Spinal cord (tissue), 10 donors: ENCODE data around the gene DCTN5. TPM values are rescaled to one million over a fixed set of nuclear protein-coding genes. Genes with fewer than 3 reads are reported as not detected.

Experiments used
- DNase-seq, 6 donors: peaks; one replicate each; pipeline versions ENCODE4 v3.0.0 to v3.0.0-alpha.2; 2013 to 2015; ENCODE audit warnings: low spot score in 6 of 6, low read depth in 4 of 6
- H3K27ac ChIP-seq: one replicate; pipeline ENCODE4 v1.5.1; 2013; ENCODE audit warnings: low read depth, low read length, control low read depth
- H3K27me3 ChIP-seq: one replicate; pipeline ENCODE4 v1.6.1; 2013; ENCODE audit warnings: low read length; ENCODE audit not compliant: control insufficient read depth, insufficient read depth
- H3K36me3 ChIP-seq: one replicate; pipeline ENCODE4 v1.6.1; 2013; ENCODE audit warnings: low read length; ENCODE audit not compliant: control insufficient read depth, insufficient read depth
- H3K4me1 ChIP-seq: one replicate; pipeline ENCODE4 v1.6.1; 2013; ENCODE audit warnings: low read length; ENCODE audit not compliant: control insufficient read depth, insufficient read depth
- H3K4me3 ChIP-seq: one replicate; pipeline ENCODE4 v1.5.1; 2013; ENCODE audit warnings: low read depth, low read length, control low read depth
- H3K9me3 ChIP-seq: one replicate; pipeline ENCODE4 v1.6.1; 2013; ENCODE audit warnings: low read length; ENCODE audit not compliant: control insufficient read depth, insufficient read depth
- WGBS: methylation state at CpG from one replicate; pipeline ENCODE4 v1.1.5; 2013; ENCODE audit warnings: missing lambda C conversion rate; ENCODE audit not compliant: insufficient coverage; 5-methylcytosine and 5-hydroxymethylcytosine counted together
- long read RNA-seq, 4 donors: transcript quantifications; one replicate each; lab custom pipeline, GENCODE V29; 2026
- polyA plus RNA-seq, 2 donors: library from polyadenylated mRNA; unstranded; fragments of 120-200 nt; gene quantifications; one replicate each; pipeline ENCODE4 v1.2.1, GENCODE V29; 2013; ENCODE audit not compliant: insufficient read length in 2 of 2
- total RNA-seq, 2 donors: library from RNA; depleted of rRNA in 1 of 2; stranded (reverse); fragments of 120-200 nt in 1 of 2; fragments of >200 nt in 1 of 2; gene quantifications; one replicate each; pipeline versions ENCODE4 v1.2.3 to v1.2.4, GENCODE V29; 2013 to 2014
- donor health status: healthy.

The DCTN5 gene
- total RNA-seq (10 to 100 TPM; 53.2 to 67.9 TPM), polyA plus RNA-seq (10 to 100 TPM; 53.6 to 65.3 TPM)
- long read RNA-seq, donor 1, full-length matches to known transcripts, result 82 of 82 reads
- long read RNA-seq, donor 1, partial matches to known transcripts, result 0 of 82 reads
- long read RNA-seq, donor 1, other reads (novel, unspliced or antisense), result 0 of 82 reads
- long read RNA-seq, donor 2, full-length matches to known transcripts, result 24 of 24 reads
- long read RNA-seq, donor 2, partial matches to known transcripts, result 0 of 24 reads
- long read RNA-seq, donor 2, other reads (novel, unspliced or antisense), result 0 of 24 reads
- long read RNA-seq, donor 3, full-length matches to known transcripts, result 43 of 53 reads
- long read RNA-seq, donor 3, partial matches to known transcripts, result 10 of 53 reads
- long read RNA-seq, donor 3, other reads (novel, unspliced or antisense), result 0 of 53 reads
- long read RNA-seq, donor 4, full-length matches to known transcripts, result 57 of 57 reads
- long read RNA-seq, donor 4, partial matches to known transcripts, result 0 of 57 reads
- long read RNA-seq, donor 4, other reads (novel, unspliced or antisense), result 0 of 57 reads

DNA sequence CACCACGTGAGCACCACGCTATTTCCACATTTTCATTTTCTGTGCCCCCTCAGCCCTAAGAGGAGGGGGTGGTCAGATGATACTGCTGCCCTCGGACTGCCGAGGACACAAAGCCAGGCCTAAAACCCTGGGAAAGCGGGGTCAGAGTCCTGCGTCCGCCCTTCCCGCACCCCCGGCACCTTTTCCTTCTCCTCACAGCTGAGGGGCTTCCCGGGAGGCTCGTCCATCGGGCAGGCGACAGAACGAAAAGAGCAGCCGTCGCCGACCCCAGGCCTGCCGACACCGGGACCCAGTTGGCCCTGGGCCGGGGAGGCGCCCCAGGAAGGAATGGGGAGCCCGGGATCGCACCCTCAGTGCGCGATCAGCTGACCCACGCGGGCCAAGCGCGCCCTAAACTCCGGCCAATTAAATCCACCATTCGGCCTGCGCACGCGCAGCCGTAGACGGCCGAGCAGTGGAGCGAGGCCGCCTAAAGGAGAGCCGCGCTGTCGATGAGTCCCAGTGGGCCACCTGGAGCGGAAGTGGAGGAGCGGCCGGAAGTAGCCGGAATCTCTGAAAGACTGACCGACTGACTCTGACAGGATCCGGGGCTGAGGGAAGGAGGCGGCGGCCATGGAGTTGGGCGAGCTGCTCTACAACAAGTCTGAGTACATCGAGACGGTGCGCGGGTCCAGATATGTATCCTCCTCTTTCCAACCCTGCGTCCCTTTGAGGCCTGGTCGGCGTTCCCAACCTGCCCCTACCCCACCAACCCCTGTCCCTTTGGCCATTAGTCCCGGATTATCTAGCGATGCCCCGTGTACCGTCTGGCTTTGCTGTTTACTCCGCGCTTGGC lies at the start of gene DCTN5, which contains the start of gene PALB2:
DCTN5 (plus strand) TSS at position 536 of the 835 bp plus-strand sequence; CDS start at position 613, 77 bp downstream.
PALB2 (minus strand) TSS at position 380 of the 835 bp plus-strand sequence; CDS start at position 227, 153 bp downstream.
- Histone ChIP-seq H3K36me3 (peaks cover 24% of the 10 kb centered on the region), H3K4me3 (peak within 1 kb of the TSS; percentile 94), H3K27ac (peak within 1 kb of the TSS; percentile 80), H3K27me3 (no peaks in the 10 kb centered on the region), H3K4me1 (peaks cover 20% of the 10 kb centered on the region), H3K9me3 (no peaks in the 10 kb centered on the region)
- peak; percentile 82 to 98 (median 90) for DNase-seq
- 0% methylated on average over 55 of the region's 64 CpGs for WGBS

DNA sequence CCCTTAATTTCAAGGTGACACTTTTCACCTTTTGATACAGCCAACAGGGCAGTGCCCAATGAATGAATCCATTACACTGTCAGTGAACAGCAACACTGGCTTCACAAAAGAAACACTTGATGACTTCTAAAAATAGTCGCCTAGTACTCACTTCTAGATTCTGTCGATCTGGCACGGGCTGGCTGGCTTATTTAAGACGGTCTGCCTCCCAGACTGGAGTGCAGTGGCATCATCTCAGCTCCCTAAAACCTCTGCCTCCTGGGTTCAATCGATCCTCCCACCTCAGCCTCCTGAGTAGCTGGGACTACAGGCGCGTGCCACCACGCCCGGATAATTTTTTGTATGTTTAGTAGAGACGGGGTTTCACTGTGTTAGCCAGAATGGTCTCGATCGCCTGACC lies 47.1 kb upstream of the DCTN5 start:
- H3K9me3 ChIP-seq, result no peaks in the 10 kb centered on the region
- no peak overlapping the region for H3K4me3 ChIP-seq
- WGBS, result 97% methylated on average over 9 of the region's 12 CpGs
- H3K27me3 ChIP-seq, result no peaks in the 10 kb centered on the region
- DNase-seq, result no peak
- peaks cover 19% of the 10 kb centered on the region for H3K4me1 ChIP-seq
- H3K27ac ChIP-seq, result no peak overlapping the region
- H3K36me3 ChIP-seq, result peaks cover 43% of the 10 kb centered on the region

DNA sequence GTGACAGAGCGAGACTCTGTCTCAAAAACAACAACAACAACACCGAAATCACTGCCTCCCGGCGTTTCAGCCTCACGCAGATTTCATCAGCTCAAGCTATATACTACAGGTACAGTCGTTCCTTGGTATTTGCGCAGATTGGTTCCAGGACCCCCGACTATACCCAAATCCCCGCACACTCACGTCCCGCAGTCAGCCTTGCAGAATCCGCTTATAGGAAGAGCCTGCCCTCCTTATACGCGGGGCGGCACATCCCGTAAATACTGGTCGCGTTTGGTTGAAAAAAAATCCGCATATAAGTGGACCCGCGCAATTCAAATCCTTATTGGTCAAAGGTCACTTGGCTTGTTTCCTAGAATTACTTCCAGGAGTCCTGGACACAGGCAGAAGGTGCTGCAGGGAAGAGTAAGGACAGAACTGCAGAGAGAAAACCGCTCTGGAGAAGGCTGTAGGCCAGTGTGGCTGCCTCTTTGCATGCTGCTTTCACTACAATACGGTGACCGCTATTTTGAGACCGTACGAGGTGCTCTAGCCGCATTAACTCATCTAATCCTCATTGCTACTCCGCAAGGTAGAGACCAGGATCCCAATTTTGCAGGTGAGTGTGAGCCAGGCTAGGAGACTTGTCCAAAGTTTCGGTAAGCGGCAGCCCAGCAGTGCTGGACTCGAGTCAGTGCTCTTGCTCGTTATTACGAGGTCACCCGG lies 45.9 kb upstream of the DCTN5 start:
- 20% methylated on average over 34 of the region's 34 CpGs for WGBS
- no peak overlapping the region for H3K27ac ChIP-seq
- H3K36me3 ChIP-seq, result peaks cover 34% of the 10 kb centered on the region
- DNase-seq, result no peak
- H3K27me3 ChIP-seq, result no peaks in the 10 kb centered on the region
- H3K4me1 ChIP-seq, result peaks cover 19% of the 10 kb centered on the region
- peak overlapping the region; percentile 79 for H3K4me3 ChIP-seq
- no peaks in the 10 kb centered on the region for H3K9me3 ChIP-seq

DNA sequence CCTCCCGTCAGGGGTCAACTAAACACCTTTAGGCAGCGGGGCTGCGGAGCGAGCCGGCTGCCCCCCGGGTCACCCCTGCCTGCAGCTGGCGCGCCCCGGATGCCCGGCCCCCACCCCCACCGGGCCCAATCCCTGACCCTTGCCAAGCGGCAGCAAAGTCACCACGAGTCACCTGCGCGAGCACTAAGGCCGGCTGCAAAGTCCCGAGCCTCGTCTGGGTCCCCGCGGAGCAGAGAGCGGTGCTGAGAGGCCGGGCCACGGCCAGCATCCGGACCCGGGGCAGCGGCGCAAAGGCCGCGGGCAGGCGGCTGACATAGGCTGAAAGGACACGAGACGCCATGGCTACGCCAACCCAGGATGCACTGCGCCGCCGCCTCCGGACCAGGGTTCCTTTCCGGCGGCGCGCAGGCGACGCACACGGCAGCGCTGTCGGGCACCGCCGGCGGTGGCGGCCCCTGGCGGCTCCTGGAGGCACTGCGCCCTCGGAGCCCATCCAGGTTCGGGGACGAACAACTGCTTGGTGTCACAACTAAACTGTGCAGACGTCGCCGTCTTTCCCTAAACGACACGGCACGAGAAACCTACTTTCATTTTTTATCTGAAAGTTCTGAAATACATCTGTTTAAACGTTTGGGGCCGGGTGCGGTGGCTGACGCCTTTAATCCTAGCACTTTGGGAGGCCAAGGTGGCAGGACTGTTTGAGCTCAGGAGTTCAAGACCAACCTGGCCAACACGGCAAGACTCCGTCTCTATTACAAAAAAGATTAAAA lies 45.1 kb upstream of the DCTN5 start, which contains the start of gene NDUFAB1:
NDUFAB1 (minus strand) TSS at position 366 of the 770 bp plus-strand sequence; CDS start at position 340, 26 bp downstream.
- WGBS, result under 1% methylated on average over 61 of the region's 67 CpGs
- Histone ChIP-seq H3K36me3 (peaks cover 27% of the 10 kb centered on the region), H3K9me3 (no peaks in the 10 kb centered on the region), H3K4me3 (peak within 1 kb of the TSS; percentile 79), H3K4me1 (peaks cover 19% of the 10 kb centered on the region), H3K27ac (no peak within 1 kb of the TSS), H3K27me3 (no peaks in the 10 kb centered on the region)
- DNase-seq, result peak; percentile 72 to 96 (median 86)

DNA sequence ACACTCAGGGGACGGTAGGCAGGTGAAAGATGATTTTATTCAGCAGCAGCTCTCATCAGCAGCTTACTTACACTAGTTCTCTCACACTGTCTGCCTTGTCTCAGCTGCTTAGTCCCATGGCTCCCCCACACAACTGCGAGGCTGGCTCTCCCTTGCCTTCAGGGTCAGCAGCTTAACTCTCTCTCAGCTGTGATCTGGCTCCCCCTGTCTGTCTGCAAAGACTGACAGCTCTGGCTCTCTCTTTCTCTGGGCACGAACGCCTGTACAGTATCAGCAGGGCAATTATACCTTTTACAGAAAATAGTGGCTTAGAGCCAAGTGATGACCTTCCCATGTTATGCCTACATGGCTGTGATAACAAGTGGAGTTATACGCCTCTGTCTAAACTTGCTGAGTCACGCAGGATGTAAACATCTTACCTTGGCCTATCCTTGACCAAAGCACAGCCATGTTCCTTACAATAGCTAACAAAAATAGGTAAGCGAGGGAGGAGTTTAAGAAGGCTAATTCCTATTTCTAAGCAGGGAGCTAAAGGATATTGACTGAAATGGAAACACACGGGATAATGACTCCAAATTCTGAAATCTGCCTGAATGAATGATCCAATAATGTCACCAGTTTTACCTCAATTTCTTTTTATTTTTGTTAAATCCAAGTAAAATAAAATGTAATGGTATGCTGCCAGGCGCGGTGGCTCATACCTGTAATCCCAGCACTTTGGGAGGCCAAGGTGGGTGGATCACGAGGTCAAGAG lies 44.1 kb upstream of the DCTN5 start:
- H3K27ac ChIP-seq, result no peak overlapping the region
- 43% methylated on average over 1 of the region's 11 CpGs for WGBS

DNA sequence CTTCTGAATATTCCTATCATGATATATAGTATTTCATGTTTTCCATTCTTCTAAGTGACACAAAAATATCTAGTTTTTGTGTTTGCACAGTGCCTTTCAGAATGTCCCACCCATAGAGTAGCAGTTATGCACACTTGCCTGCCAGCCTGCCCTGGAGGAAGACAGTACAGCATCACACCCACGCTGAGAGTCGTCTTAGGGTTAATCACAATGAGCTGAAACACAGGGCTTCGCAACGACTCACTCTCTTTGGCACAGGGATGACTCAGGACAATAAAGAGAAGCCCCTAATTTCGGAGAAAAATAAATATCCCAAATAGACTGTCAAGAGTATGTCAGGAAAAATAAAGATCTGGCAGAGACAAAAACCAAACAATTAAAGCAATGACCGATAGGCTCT lies 33.5 kb upstream of the DCTN5 start:
- H3K27ac ChIP-seq, result no peak overlapping the region
- no peaks in the 10 kb centered on the region for H3K4me1 ChIP-seq
- H3K36me3 ChIP-seq, result peaks cover 36% of the 10 kb centered on the region
- 92% methylated on average over 5 of the region's 6 CpGs for WGBS
- H3K4me3 ChIP-seq, result no peak overlapping the region
- no peak for DNase-seq
- H3K27me3 ChIP-seq, result no peaks in the 10 kb centered on the region
- H3K9me3 ChIP-seq, result no peaks in the 10 kb centered on the region

More for the DNA sequence above, 44.1 kb upstream of the DCTN5 start:
- H3K36me3 ChIP-seq, result peaks cover 26% of the 10 kb centered on the region
- H3K9me3 ChIP-seq, result no peaks in the 10 kb centered on the region
- peaks cover 19% of the 10 kb centered on the region for H3K4me1 ChIP-seq
- DNase-seq, result no peak
- no peak overlapping the region for H3K4me3 ChIP-seq
- H3K27me3 ChIP-seq, result no peaks in the 10 kb centered on the region

DNA sequence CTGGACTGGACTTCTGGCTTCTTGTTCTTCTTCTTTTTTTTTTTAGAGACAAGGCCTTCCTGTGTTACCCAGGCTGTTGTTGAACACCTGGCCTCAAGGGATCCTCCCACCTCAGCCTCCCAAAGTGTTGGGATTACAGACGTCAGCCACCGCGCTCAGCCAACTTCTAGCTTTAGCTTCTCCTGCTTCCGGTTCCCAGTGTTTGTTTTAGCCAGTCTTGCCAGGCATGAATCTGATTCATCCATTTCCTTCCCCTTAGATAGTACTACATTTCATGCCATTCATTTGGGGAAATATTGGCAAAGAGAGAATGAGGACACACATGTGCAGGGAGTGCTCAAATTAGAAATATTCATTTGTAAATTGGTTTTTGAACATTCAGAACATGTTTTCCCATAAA lies 33.1 kb upstream of the DCTN5 start:
- 80% methylated on average over 1 of the region's 4 CpGs for WGBS
- Histone ChIP-seq H3K27me3 (no peaks in the 10 kb centered on the region), H3K4me1 (no peaks in the 10 kb centered on the region), H3K4me3 (no peak overlapping the region), H3K9me3 (no peaks in the 10 kb centered on the region), H3K36me3 (peaks cover 37% of the 10 kb centered on the region), H3K27ac (no peak overlapping the region)
- DNase-seq, result no peak

DNA sequence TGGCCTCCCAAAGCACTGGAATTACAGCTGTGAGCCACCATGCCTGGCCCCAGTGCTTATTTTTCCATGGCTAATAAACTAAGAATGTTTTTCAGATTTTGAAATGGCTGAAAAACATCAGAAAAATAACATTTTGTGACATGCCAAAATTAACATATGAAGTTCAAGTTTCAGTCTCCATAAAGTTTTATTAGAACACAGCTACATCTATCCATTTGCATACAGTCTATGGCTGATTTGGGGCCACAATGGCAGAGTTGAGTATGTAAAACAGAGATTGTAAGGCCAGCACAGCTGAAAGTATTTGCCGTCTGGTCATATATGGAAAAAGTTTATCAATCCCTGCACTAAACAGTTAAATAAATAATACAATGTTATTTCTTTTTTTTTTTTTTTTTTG lies 31.3 kb upstream of the DCTN5 start:
- H3K4me1 ChIP-seq, result no peaks in the 10 kb centered on the region
- peaks cover 30% of the 10 kb centered on the region for H3K36me3 ChIP-seq

More for the DNA sequence above, 31.3 kb upstream of the DCTN5 start:
- Histone ChIP-seq H3K27me3 (no peaks in the 10 kb centered on the region), H3K27ac (no peak overlapping the region), H3K9me3 (no peaks in the 10 kb centered on the region), H3K4me3 (no peak overlapping the region)
- no peak for DNase-seq
- WGBS, result no CpG with 5 or more reads among the region's 1 CpG
